GM12892 (cell line): Measurements from ENCODE around the gene HIF1A.

Source experiments
- DNase-seq: peaks from one replicate; pipeline ENCODE4 v3.0.0; 2011; ENCODE audit not compliant: insufficient read length
- FAIRE-seq: peaks from 2 replicates; lab custom pipeline; 2011; peaks lifted over from hg19 to GRCh38; lab: Jason Lieb, UNC
- POLR2A ChIP-seq: IDR thresholded peaks from 2 replicates; pipeline ENCODE4 v1.6.1; 2011; ENCODE audit warnings: low read depth, low read length, control low read depth
- POLR2AphosphoS5 ChIP-seq: IDR thresholded peaks from 2 replicates; pipeline ENCODE4 v1.6.1; 2011; ENCODE audit warnings: low read depth, low read length, control low read depth
- TAF1 ChIP-seq: IDR thresholded peaks from 2 replicates; pipeline ENCODE4 v1.6.1; 2011; ENCODE audit warnings: low read depth, mild to moderate bottlenecking, control low read depth, low read length, borderline replicate concordance

HIF1A gene

GRCh38 chr14:61716956-61717355 is 21.6 kb downstream of the HIF1A start:
- TF ChIP-seq POLR2AphosphoS5 (no peak), POLR2A (no peak), TAF1 (no peak)
- DNase-seq (no peak), FAIRE-seq (no peak)

- no peak for FAIRE-seq
- DNase-seq: no peak
- TF ChIP-seq POLR2AphosphoS5 (no peak), TAF1 (no peak), POLR2A (no peak)
Measured at GRCh38 chr14:61718039-61718438, 22.7 kb downstream of the HIF1A start.

- peak; percentile 71 for FAIRE-seq
- DNase-seq: no peak
- TF ChIP-seq TAF1 (no peak), POLR2AphosphoS5 (no peak), POLR2A (no peak)
Measured at GRCh38 chr14:61719344-61720293, 24.3 kb downstream of the HIF1A start.

- FAIRE-seq: peak; percentile 67
- TF ChIP-seq TAF1: no peak
- TF ChIP-seq POLR2AphosphoS5: no peak
- TF ChIP-seq POLR2A: no peak
- no peak for DNase-seq
Measured at GRCh38 chr14:61720294-61720661, 25.0 kb downstream of the HIF1A start.

- FAIRE-seq: no peak
- TF ChIP-seq TAF1: no peak
- no peak for TF ChIP-seq POLR2A
- TF ChIP-seq POLR2AphosphoS5: no peak
- DNase-seq: no peak
Measured at GRCh38 chr14:61720741-61721140, 25.4 kb downstream of the HIF1A start.

GRCh38 chr14:61724133-61724532 is 28.8 kb downstream of the HIF1A start:
- no peak for TF ChIP-seq POLR2A
- TF ChIP-seq POLR2AphosphoS5: no peak
- no peak for TF ChIP-seq TAF1
- DNase-seq (no peak), FAIRE-seq (no peak)

- DNase-seq (no peak), FAIRE-seq (no peak)
- no peak for TF ChIP-seq POLR2A
- no peak for TF ChIP-seq TAF1
- TF ChIP-seq POLR2AphosphoS5: no peak
Measured at GRCh38 chr14:61726778-61727658, 31.7 kb downstream of the HIF1A start.

GRCh38 chr14:61730756-61731373 is 35.6 kb downstream of the HIF1A start:
- peak; percentile 36 for FAIRE-seq
- no peak for DNase-seq
- TF ChIP-seq POLR2A: no peak
- no peak for TF ChIP-seq POLR2AphosphoS5
- no peak for TF ChIP-seq TAF1

- FAIRE-seq: no peak
- TF ChIP-seq TAF1: no peak
- no peak for TF ChIP-seq POLR2A
- no peak for TF ChIP-seq POLR2AphosphoS5
- DNase-seq: no peak
Measured at GRCh38 chr14:61733972-61734371, 38.7 kb downstream of the HIF1A start.

GRCh38 chr14:61736751-61737150 is 41.4 kb downstream of the HIF1A start:
- FAIRE-seq: no peak
- no peak for DNase-seq
- no peak for TF ChIP-seq POLR2A
- no peak for TF ChIP-seq POLR2AphosphoS5
- TF ChIP-seq TAF1: no peak

- DNase-seq (no peak), FAIRE-seq (no peak)
- TF ChIP-seq POLR2AphosphoS5: no peak
- no peak for TF ChIP-seq TAF1
- TF ChIP-seq POLR2A: no peak
Measured at GRCh38 chr14:61737915-61738314, 42.6 kb downstream of the HIF1A start.
